HepG2 (cell line): ENCODE data around the gene NADK2. TPM values are rescaled to one million over a fixed set of nuclear protein-coding genes. Genes with fewer than 3 reads are reported as not detected.
A peak's percentile ranks its signal among the peaks of the same experiment; 100 is the strongest.

ENCODE experiments used
- ATAC-seq: fragments of 200-7000 bp; cut with Tn5 transposase; 3 replicates; pipeline ENCODE4 v1.9.1; 2020; ENCODE audit warnings: mild to moderate bottlenecking, moderate library complexity
- BruUV-seq: library from RNA; stranded (reverse); fragments of 400-500 nt; replicated peaks from 2 replicates; lab custom pipeline; 2021; lab: Mats Ljungman, UMichigan
- CTCF ChIA-PET: fragments of 300-600 bp; formaldehyde crosslinking; extraction: SDS; loops from one replicate; lab custom pipeline; 2021; ENCODE audit warnings: low total read pairs, inconsistent platforms, low intra/inter-chr PET ratio; lab: Yijun Ruan, JAX
- POLR2A ChIA-PET: fragments of 350-600 bp; sonication (Branson Sonifier 250); formaldehyde crosslinking; loops from one replicate; lab custom pipeline; 2020; ENCODE audit warnings: antibody characterized with exemption, inconsistent platforms; lab: Yijun Ruan, JAX
- DNase-seq: peaks from one replicate; pipeline ENCODE4 v3.0.0-alpha.2; 2015; ENCODE audit warnings: low spot score
- FAIRE-seq: peaks from 3 replicates; lab custom pipeline; 2011; peaks lifted over from hg19 to GRCh38; lab: Jason Lieb, UNC
- H2AFZ ChIP-seq: one replicate; pipeline ENCODE4 v1.6.1; 2011; ENCODE audit warnings: low read length, inconsistent platforms
- H3K27ac ChIP-seq: fragments of 300-600 bp; 3 replicates; pipeline ENCODE4 v1.8.0; 2011; ENCODE audit warnings: mixed run types, mild to moderate bottlenecking, mixed read lengths, low read length, inconsistent platforms; ENCODE audit not compliant: insufficient read depth; ENCODE audit errors: extremely low read length
- H3K27me3 ChIP-seq, 2 experiments: fragments of 200-600 bp in 1 of 2; 2 replicates in 1 of 2; 3 replicates in 1 of 2; pipeline versions ENCODE4 v1.6.0 to v1.8.0; 2011; ENCODE audit warnings: low read length in 2 of 2, mild to moderate bottlenecking in 2 of 2, moderate library complexity in 2 of 2, inconsistent platforms in 1 of 2; ENCODE audit not compliant: insufficient read depth in 2 of 2, control insufficient read depth in 1 of 2
- H3K36me3 ChIP-seq, 2 experiments: fragments of 200-600 bp in 1 of 2; replicated peaks in 1 of 2; 2 replicates in 1 of 2; 3 replicates in 1 of 2; pipeline versions ENCODE4 v1.5.1 to v1.8.0; 2011; ENCODE audit warnings: low read length in 2 of 2, inconsistent platforms in 1 of 2; ENCODE audit not compliant: insufficient read depth in 2 of 2, control insufficient read depth in 1 of 2
- H3K4me1 ChIP-seq: 2 replicates; pipeline ENCODE4 v1.5.1; 2012; ENCODE audit warnings: low read length, inconsistent platforms; ENCODE audit not compliant: insufficient read depth
- H3K4me2 ChIP-seq: 2 replicates; pipeline ENCODE4 v1.6.0; 2011; ENCODE audit warnings: low read depth, low read length, inconsistent platforms
- H3K4me3 ChIP-seq, 3 experiments: fragments of 200-600 bp in 1 of 3; sonication (generic), shearing (Covaris generic) in 1 of 3; replicated peaks in 1 of 3; 2 replicates each; pipeline ENCODE4 v1.5.1; 2011 to 2016; ENCODE audit warnings: low read length in 3 of 3, inconsistent platforms in 2 of 3, low read depth in 2 of 3, mild to moderate bottlenecking in 2 of 3, control low read depth in 1 of 3, mixed read lengths in 1 of 3; ENCODE audit not compliant: insufficient read depth in 1 of 3
- H3K79me2 ChIP-seq: one replicate; pipeline ENCODE4 v1.6.1; 2011; ENCODE audit warnings: low read length, inconsistent platforms; ENCODE audit not compliant: insufficient read depth
- H3K9ac ChIP-seq: 2 replicates; pipeline ENCODE4 v1.6.0; 2011; ENCODE audit warnings: mild to moderate bottlenecking, low read depth, low read length, inconsistent platforms; ENCODE audit not compliant: insufficient read depth
- H3K9me3 ChIP-seq: 2 replicates; pipeline ENCODE4 v1.5.1; 2012; ENCODE audit warnings: mild to moderate bottlenecking, low read length
- H4K20me1 ChIP-seq: 2 replicates; pipeline ENCODE4 v1.6.0; 2011; ENCODE audit warnings: inconsistent platforms, mild to moderate bottlenecking, low read length, moderate library complexity; ENCODE audit not compliant: insufficient read depth
- ELF3 ChIP-seq: IDR thresholded peaks from 2 replicates; pipeline ENCODE4 v1.6.1; 2016; ENCODE audit warnings: missing genetic modification reagents, missing compliant biosample characterization
- GATAD1 ChIP-seq: IDR thresholded peaks from 2 replicates; pipeline ENCODE4 v1.6.1; 2016; ENCODE audit warnings: missing genetic modification reagents, missing compliant biosample characterization
- HDAC1 ChIP-seq: sonication (generic); formaldehyde crosslinking; IDR thresholded peaks from 2 replicates; pipeline ENCODE4 v1.5.1; 2020; ENCODE audit warnings: mild to moderate bottlenecking, missing genetic modification reagents
- MBNL3 ChIP-seq: fragments of 250-450 bp; sonication (Bioruptor Pico); conservative IDR thresholded peaks from 2 replicates; pipeline ENCODE4 v1.8.0; 2022; ENCODE audit warnings: mild to moderate bottlenecking, inconsistent platforms
- MED1 ChIP-seq: sonication (generic); formaldehyde crosslinking; IDR thresholded peaks from 2 replicates; pipeline ENCODE4 v1.4.0; 2020; ENCODE audit warnings: missing genetic modification reagents
- MEF2D ChIP-seq: sonication (generic); formaldehyde crosslinking; IDR thresholded peaks from 2 replicates; pipeline ENCODE4 v1.5.1; 2020; ENCODE audit warnings: mild to moderate bottlenecking, missing genetic modification reagents
- MIER3 ChIP-seq: IDR thresholded peaks from 2 replicates; pipeline ENCODE4 v1.6.1; 2016; ENCODE audit warnings: missing compliant biosample characterization, borderline replicate concordance
- PHF20 ChIP-seq: sonication (generic); formaldehyde crosslinking; IDR thresholded peaks from 2 replicates; pipeline ENCODE4 v1.5.0; 2020; ENCODE audit warnings: mild to moderate bottlenecking, missing genetic modification reagents
- PREB ChIP-seq: sonication (generic); formaldehyde crosslinking; IDR thresholded peaks from 2 replicates; pipeline ENCODE4 v1.4.0; 2020; ENCODE audit warnings: missing genetic modification reagents
- ZBTB21 ChIP-seq: sonication (generic); formaldehyde crosslinking; IDR thresholded peaks from 2 replicates; pipeline ENCODE4 v1.4.0; 2020; ENCODE audit warnings: missing genetic modification reagents
- ZMYM4 ChIP-seq: sonication (generic); formaldehyde crosslinking; IDR thresholded peaks from 2 replicates; pipeline ENCODE4 v1.8.1; 2023; ENCODE audit warnings: mild to moderate bottlenecking, missing genetic modification reagents
- ZNF652 ChIP-seq: IDR thresholded peaks from 2 replicates; pipeline ENCODE4 v1.6.1; 2016; ENCODE audit warnings: low read depth, borderline replicate concordance
- WGBS: methylation state at CpG from one replicate; pipeline ENCODE4 v1.1.6; 2017; ENCODE audit warnings: low lambda C conversion rate; 5-methylcytosine and 5-hydroxymethylcytosine counted together
- in situ Hi-C: cut with HindIII; loops from 2 replicates; pipeline ENCODE4 v1.10.0; 2017; ENCODE audit warnings: low pct_unique_long_range_greater_than_20kb; ENCODE audit not compliant: extremely low pct_ligation_motif_present
- intact Hi-C: fragments of 100-400 bp; cut with micrococcal nuclease; formaldehyde crosslinking; loops from one replicate; pipeline ENCODE4 v1.10.0; 2022; ENCODE audit not compliant: unreplicated experiment
- polyA plus RNA-seq, 8 experiments: library from polyadenylated mRNA; depleted of rRNA in 3 of 8; stranded (reverse) in 7 of 8; unstranded in 1 of 8; fragments of >200 nt; fragmentation: Illumina TruSeq in 4 of 8; extraction: Trizol in 4 of 8; gene quantifications; 2 replicates each; pipeline versions ENCODE4 v1.2.1 to v1.2.3, GENCODE V29; 2011 to 2016; ENCODE audit warnings: low read depth in 4 of 8, missing spikeins in 1 of 8, mixed read lengths in 1 of 8; ENCODE audit not compliant: insufficient read depth in 1 of 8
- total RNA-seq, 5 experiments: library from RNA; depleted of rRNA; stranded (reverse); fragments of >200 nt; fragmentation: Illumina TruSeq; extraction: Trizol; gene quantifications; 2 replicates each; pipeline ENCODE4 v1.2.3, GENCODE V29; 2016; ENCODE audit warnings: low read depth in 1 of 5

NADK2 gene
- total and polyA plus RNA-seq, 2 of the 13 experiments (the other 11 are each of a cell fraction or from before 2014, with no cell fraction given): 13.9 to 71.4 TPM

DNA sequence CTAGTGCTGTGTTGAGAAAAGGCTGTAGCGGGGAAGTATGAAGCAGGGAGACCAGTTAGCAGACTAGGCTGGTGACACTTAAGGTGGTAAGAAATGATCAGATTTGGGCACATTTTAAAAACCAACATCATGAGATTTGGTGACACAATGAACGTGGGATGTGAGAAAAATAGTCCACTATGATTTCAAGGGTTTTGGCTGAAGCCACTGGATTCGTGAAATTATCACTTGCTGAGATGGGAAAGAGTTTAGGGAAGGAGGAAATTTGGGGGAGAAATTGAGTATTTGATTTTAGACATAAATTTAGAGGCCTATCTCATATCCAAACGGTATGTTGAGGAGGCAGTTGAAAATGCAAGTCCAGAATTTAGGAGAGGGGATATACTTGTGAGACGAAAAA, 66.7 kb downstream of the NADK2 start:
- H3K4me3 ChIP-seq: no peak overlapping the region
- FAIRE-seq: no peak
- in situ Hi-C loops: no loop called here
- no peak overlapping the region for H3K27ac ChIP-seq
- H3K4me1 ChIP-seq: peaks cover 38% of the 10 kb centered on the region
- POLR2A ChIA-PET: no interaction called here
- intact Hi-C loops: no loop called here
- no peak overlapping the region for H3K4me2 ChIP-seq
- DNase-seq: no peak
- H3K9me3 ChIP-seq: no peaks in the 10 kb centered on the region
- 96% methylated on average over 5 of the region's 5 CpGs for WGBS
- no peaks in the 10 kb centered on the region for H3K79me2 ChIP-seq
- no peak for ATAC-seq
- no TSS peak for BruUV-seq
- CTCF ChIA-PET: no interaction called here
- H2AFZ ChIP-seq: no peak overlapping the region
- H3K27me3 ChIP-seq: no peaks in the 10 kb centered on the region
- no peaks in the 10 kb centered on the region for H4K20me1 ChIP-seq
- H3K9ac ChIP-seq: no peak overlapping the region
- TF ChIP-seq MEF2D (CRISPR knock-in tag) (no peak), MIER3 (CRISPR knock-in tag) (no peak), GATAD1 (CRISPR knock-in tag) (no peak), ELF3 (no peak), ZBTB21 (CRISPR knock-in tag) (no peak), MED1 (CRISPR knock-in tag) (no peak), PREB (CRISPR knock-in tag) (no peak), MBNL3 (no peak), HDAC1 (CRISPR knock-in tag) (no peak)
- peaks cover 19 to 66% of the 10 kb centered on the region in 2 experiments for H3K36me3 ChIP-seq

- peaks cover 20 to 72% of the 10 kb centered on the region in 2 experiments for H3K36me3 ChIP-seq
- no peak for TF ChIP-seq PHF20 (CRISPR knock-in tag)
- 0 out of 2 replicates have a peak, but pooled peaks have one; percentile 23 for TF ChIP-seq ZMYM4
- 0 out of 2 replicates have a peak, but pooled peaks have one; percentile 10 for TF ChIP-seq ZNF652 (CRISPR knock-in tag)
These were observed 67.6 kb downstream of the NADK2 start for GRCh38 chr5:36174119-36174518.

More at GRCh38 chr5:36174119-36174518, 67.6 kb downstream of the NADK2 start:
- H3K4me3 ChIP-seq: no peak overlapping the region
- 100% methylated on average over 3 of the region's 3 CpGs for WGBS
- BruUV-seq: no TSS peak
- CTCF ChIA-PET: no interaction called here
- H2AFZ ChIP-seq: no peak overlapping the region
- DNase-seq (no peak), ATAC-seq (no peak), FAIRE-seq (no peak)
- peaks cover 29% of the 10 kb centered on the region for H3K4me1 ChIP-seq
- H3K27me3 ChIP-seq: no peaks in the 10 kb centered on the region
- H3K79me2 ChIP-seq: no peaks in the 10 kb centered on the region
- H4K20me1 ChIP-seq: no peaks in the 10 kb centered on the region
- no peak overlapping the region for H3K9ac ChIP-seq
- H3K4me2 ChIP-seq: no peak overlapping the region
- in situ Hi-C loops: no loop called here
- POLR2A ChIA-PET: interaction anchor here (1.1 kb wide), 1 partner anchor 20 kb away, joined by 3 read pairs; no protein-coding TSS in a partner anchor
- H3K27ac ChIP-seq: no peak overlapping the region
- no peaks in the 10 kb centered on the region for H3K9me3 ChIP-seq
- intact Hi-C loops: no loop called here
